Heart left ventricle (tissue), 16 donors: ENCODE measurements around the gene SERPINE3. TPM values are rescaled to one million over a fixed set of nuclear protein-coding genes. Genes with fewer than 3 reads are reported as not detected.

Source experiments
- ATAC-seq, 4 donors: fragments of 200-7000 bp; cut with Tn5 transposase; one replicate each; pipeline ENCODE4 v1.9.1; 2020 to 2022; ENCODE audit warnings: moderate library complexity in 4 of 4, mild to moderate bottlenecking in 3 of 4, moderate number of reproducible peaks in 1 of 4
- DNase-seq, 5 donors: peaks; one replicate each; pipeline ENCODE4 v3.0.0-alpha.2; 2020
- H3K27ac ChIP-seq, 12 donors: fragments of 200-600 bp; sonication (generic) in 4 of 12; one replicate each; pipeline versions ENCODE4 v1.5.0 to v1.8.0; 2016 to 2022; ENCODE audit warnings: mild to moderate bottlenecking in 2 of 12
- H3K27me3 ChIP-seq, 9 donors: fragments of 200-600 bp; sonication (generic) in 2 of 9; one replicate each; pipeline versions ENCODE4 v1.5.1 to v1.8.0; 2016 to 2022; ENCODE audit warnings: mild to moderate bottlenecking in 3 of 9
- H3K36me3 ChIP-seq, 9 donors: fragments of 200-600 bp; sonication (generic) in 2 of 9; one replicate each; pipeline versions ENCODE4 v1.5.0 to v1.8.0; 2018 to 2022; ENCODE audit warnings: mild to moderate bottlenecking in 2 of 9
- H3K4me1 ChIP-seq, 12 donors: fragments of 200-600 bp; sonication (generic) in 4 of 12; one replicate each; pipeline versions ENCODE4 v1.5.0 to v1.8.0; 2016 to 2022; ENCODE audit warnings: mild to moderate bottlenecking in 3 of 12
- H3K4me3 ChIP-seq, 12 donors: fragments of 200-600 bp; sonication (generic) in 4 of 12; one replicate each; pipeline versions ENCODE4 v1.5.0 to v1.8.0; 2017 to 2022; ENCODE audit warnings: mild to moderate bottlenecking in 9 of 12, moderate library complexity in 4 of 12
- H3K9me3 ChIP-seq, 12 donors: fragments of 200-600 bp; sonication (generic) in 4 of 12; one replicate each; pipeline versions ENCODE4 v1.5.0 to v1.8.0; 2016 to 2022; ENCODE audit warnings: mild to moderate bottlenecking in 1 of 12
- POLR2A ChIP-seq, 2 donors: fragments of 450-650 bp; IDR thresholded peaks; one replicate each; pipeline ENCODE4 v1.6.1; 2017; ENCODE audit warnings: antibody characterized with exemption in 2 of 2, mild to moderate bottlenecking in 2 of 2, moderate library complexity in 2 of 2
- WGBS, 4 donors: extraction: QIAGEN DNeasy Blood & Tissue Kit in 2 of 4; methylation state at CpG; one replicate each; pipeline versions ENCODE4 v1.1.5 to v1.1.7; 2013 to 2018; 5-methylcytosine and 5-hydroxymethylcytosine counted together
- intact Hi-C, 10 donors: fragments of 100-400 bp; cut with DNase I; formaldehyde crosslinking; loops; one replicate each; pipeline versions ENCODE4 v1.11.1 to v1.14.2; 2022
- polyA plus RNA-seq, 2 donors: library from polyadenylated mRNA; stranded (reverse); fragments of 200-250 nt; gene quantifications; one replicate each; pipeline ENCODE4 v1.2.3, GENCODE V29; 2013
- total RNA-seq, 9 donors: library from RNA; depleted of rRNA in 2 of 9; stranded (reverse); fragments of >200 nt in 2 of 9; fragmentation: NEBNext Ultra II Directional in 3 of 9; extraction: Animal tissue kit (Norgen Biotek cat#: 25700) in 3 of 9; gene quantifications; one replicate each; pipeline versions ENCODE4 v1.1.0 to v1.2.4, GENCODE V29; 2016 to 2023
- TF ChIP-seq, protein P1 (sequence below), 12 donors: fragments of 200-600 bp; sonication (generic) in 4 of 12; IDR thresholded peaks; one replicate each; pipeline versions ENCODE4 v1.5.0 to v1.8.0; 2018 to 2022; ENCODE audit warnings: antibody characterized with exemption in 12 of 12, mild to moderate bottlenecking in 5 of 12
- donor health status: ischemic (EF 13 %, LVEDD 7.1; RV severe dilation, severe dysfunction).
- donor health status: healthy with polysubstance abuse.
- donor health status: DM: no; HTN: yes; CAD: no.
- donor health status: DM: no; HTN: no; CAD: no.
- donor health status: ischemic (EF 25% LVEDD 6.9; RV normal size, moderate dysfunction).
- donor health status: ischemic (EF 25% LVEDD 5.7; RV mildly dilated, moderate dysfunction).
- donor health status: healthy.
- donor health status: DM: yes; HTN: yes; CAD: no.
- donor health status: ischemic (EF 35%, LVEDD 5.7; RV mildly dilated, moderate dysfunction).
- donor health status: nonischemic (EF 11% LVEDD 7.7; RV severe dilation, severe dysfunction).
- donor health status: DM: yes; HTN: yes; CAD: no.
- donor health status: PGD.
- donor health status: ischemic (EF 29% LVEDD 5.4; RV normal size, mild dysfunction).
- donor health status: nonischemic (EF 23%, LVEDD 6.1; RV moderate dilation, normal function).

The SERPINE3 gene
- total and polyA plus RNA-seq, 11 donors, result 0.14 TPM; not detected in 10

DNA sequence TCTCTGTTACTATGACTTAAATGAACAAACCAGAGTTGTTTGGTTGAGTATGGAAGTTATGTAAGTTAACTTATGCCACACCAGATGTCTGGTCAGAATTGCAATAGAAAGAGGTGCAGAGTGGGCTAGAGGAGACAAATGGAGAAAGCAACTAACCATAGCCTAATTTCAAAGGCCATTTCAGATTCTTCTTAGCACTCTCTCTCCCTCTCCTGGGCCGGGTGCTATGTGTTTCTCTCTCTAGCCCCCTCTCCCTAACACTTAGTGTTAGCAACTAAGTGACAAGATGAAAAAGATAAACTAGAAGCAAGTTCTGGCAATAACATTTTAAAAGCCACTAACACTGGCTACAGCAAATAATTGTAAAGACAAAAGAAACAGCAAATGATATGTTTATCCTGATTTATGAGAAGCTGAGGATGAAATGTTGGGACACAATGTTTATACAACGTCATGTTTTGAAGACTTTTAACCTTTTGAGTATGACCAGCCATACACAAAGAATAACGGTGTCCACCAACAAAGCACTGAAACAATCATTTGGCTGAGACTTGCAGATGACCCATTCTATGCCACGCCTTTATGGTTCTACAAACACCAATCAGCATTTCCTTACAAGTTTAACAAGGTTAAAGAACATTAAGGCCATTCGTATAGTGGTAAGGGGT is 18.6 kb downstream of the SERPINE3 start:
- Histone ChIP-seq H3K27me3 (no peaks in the 10 kb centered on the region), H3K27ac (no peak overlapping the region), H3K9me3 (no peaks in the 10 kb centered on the region), H3K4me3 (no peak overlapping the region), H3K4me1 (no peaks in the 10 kb centered on the region), H3K36me3 (peaks cover 0 to 30% (median 21%) of the 10 kb centered on the region in 9 donors)
- ATAC-seq (no peak), DNase-seq (no peak)
- WGBS, 4 donors, result 75 to 86% (median 83%) methylated on average over 5 of the region's 5 CpGs
- TF ChIP-seq POLR2A (IDR thresholded peaks at IDR 0.05), result no peak
- TF ChIP-seq, protein P1, sequence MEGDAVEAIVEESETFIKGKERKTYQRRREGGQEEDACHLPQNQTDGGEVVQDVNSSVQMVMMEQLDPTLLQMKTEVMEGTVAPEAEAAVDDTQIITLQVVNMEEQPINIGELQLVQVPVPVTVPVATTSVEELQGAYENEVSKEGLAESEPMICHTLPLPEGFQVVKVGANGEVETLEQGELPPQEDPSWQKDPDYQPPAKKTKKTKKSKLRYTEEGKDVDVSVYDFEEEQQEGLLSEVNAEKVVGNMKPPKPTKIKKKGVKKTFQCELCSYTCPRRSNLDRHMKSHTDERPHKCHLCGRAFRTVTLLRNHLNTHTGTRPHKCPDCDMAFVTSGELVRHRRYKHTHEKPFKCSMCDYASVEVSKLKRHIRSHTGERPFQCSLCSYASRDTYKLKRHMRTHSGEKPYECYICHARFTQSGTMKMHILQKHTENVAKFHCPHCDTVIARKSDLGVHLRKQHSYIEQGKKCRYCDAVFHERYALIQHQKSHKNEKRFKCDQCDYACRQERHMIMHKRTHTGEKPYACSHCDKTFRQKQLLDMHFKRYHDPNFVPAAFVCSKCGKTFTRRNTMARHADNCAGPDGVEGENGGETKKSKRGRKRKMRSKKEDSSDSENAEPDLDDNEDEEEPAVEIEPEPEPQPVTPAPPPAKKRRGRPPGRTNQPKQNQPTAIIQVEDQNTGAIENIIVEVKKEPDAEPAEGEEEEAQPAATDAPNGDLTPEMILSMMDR (IDR thresholded peaks at IDR 0.05), result no peak
- intact Hi-C loops, result no loop called here

DNA sequence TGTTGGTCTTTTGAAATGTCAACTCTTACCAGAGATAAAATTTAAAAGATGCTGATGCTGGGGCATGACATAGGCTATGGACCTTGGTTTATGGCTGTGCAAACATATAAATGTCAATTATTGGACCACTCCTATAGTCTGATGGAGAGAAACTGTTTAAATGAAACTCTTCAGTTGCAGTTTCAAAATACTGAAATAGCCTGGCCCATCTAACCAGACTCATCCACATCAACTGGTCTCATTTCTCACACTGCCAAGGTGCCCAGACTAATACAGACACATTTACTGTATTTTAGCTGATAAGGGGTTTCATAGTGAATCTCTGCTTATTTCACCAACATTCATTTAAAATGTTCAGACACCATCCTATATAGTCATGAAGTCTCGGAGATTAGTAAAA is 19.9 kb downstream of the SERPINE3 start:
- ATAC-seq (no peak), DNase-seq (no peak)
- WGBS, 4 donors, result 91 to 97% (median 97%) methylated on average over 1 of the region's 1 CpG
- H3K9me3 ChIP-seq, result no peaks in the 10 kb centered on the region
- H3K4me3 ChIP-seq, result no peak overlapping the region
- H3K27ac ChIP-seq, result no peak overlapping the region
- intact Hi-C loops, result no loop called here
- no peaks in the 10 kb centered on the region for H3K27me3 ChIP-seq
- H3K36me3 ChIP-seq, result peaks cover 0 to 43% (median 32%) of the 10 kb centered on the region in 9 donors
- TF ChIP-seq, protein P1 (IDR thresholded peaks at IDR 0.05), result no peak
- no peak for TF ChIP-seq POLR2A (IDR thresholded peaks at IDR 0.05)
- no peaks in the 10 kb centered on the region for H3K4me1 ChIP-seq

DNA sequence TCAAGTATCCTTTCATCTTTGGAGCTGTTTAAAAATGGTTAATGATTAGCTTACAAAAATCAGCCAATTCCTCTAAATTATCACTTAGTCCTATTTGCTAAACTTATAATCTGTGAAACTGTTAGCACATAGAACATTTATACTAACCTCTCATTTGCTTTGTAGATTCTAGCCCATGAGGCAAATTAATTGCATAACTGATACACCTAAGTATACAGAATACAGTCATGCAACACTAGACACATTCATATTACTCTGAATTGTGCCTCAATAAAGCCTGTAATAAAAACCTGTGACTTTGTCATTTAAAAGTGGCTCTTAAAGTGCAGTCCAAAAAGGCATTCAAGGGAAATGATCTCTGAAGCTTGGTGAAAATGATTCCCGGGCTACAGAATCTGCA is 21.0 kb downstream of the SERPINE3 start:
- no peaks in the 10 kb centered on the region for H3K27me3 ChIP-seq
- no peak for TF ChIP-seq POLR2A (IDR thresholded peaks at IDR 0.05)
- TF ChIP-seq, protein P1 (IDR thresholded peaks at IDR 0.05), result no peak
- 94 to 97% (median 96%) methylated on average over 1 of the region's 1 CpG for WGBS, 4 donors
- intact Hi-C loops, result no loop called here
- peaks cover 0 to 54% (median 43%) of the 10 kb centered on the region in 9 donors for H3K36me3 ChIP-seq
- no peak overlapping the region for H3K4me3 ChIP-seq
- DNase-seq, result no peak
- H3K9me3 ChIP-seq, result no peaks in the 10 kb centered on the region
- ATAC-seq, result no peak
- H3K27ac ChIP-seq, result no peak overlapping the region
- no peaks in the 10 kb centered on the region for H3K4me1 ChIP-seq

DNA sequence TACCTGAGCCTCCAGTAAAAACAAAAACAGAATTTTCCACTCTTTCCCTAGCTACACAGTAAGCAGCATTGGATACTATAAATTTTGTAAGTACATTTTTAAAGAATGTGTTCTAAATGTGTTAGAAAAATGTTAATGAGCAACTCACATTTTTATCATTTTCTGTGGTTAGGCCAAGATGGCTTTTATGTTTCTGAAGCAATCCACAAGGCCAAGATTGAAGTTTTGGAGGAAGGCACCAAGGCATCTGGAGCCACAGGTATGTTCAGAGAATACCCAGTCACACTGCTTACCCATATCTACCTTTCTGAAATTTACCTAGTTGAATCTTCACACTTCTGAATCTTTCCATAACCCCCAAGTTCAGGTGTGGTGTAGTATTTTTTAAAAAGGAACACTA is 21.6 kb downstream of the SERPINE3 start:
- intact Hi-C loops, result no loop called here
- Histone ChIP-seq H3K4me1 (no peaks in the 10 kb centered on the region), H3K27ac (no peak overlapping the region), H3K36me3 (peaks cover 0 to 60% (median 50%) of the 10 kb centered on the region in 9 donors), H3K9me3 (no peaks in the 10 kb centered on the region), H3K27me3 (no peaks in the 10 kb centered on the region), H3K4me3 (no peak overlapping the region)
- no peak for DNase-seq
- no peak for TF ChIP-seq POLR2A (IDR thresholded peaks at IDR 0.05)
- TF ChIP-seq, protein P1 (IDR thresholded peaks at IDR 0.05), result no peak
- ATAC-seq, result no peak
